Prostate gland (tissue), 2 donors: ENCODE results near the gene INTS2.

Source experiments
- CTCF ChIP-seq, 4 experiments: fragments of 200-600 bp in 2 of 4; fragments of 450-650 bp in 2 of 4; sonication (generic) in 2 of 4; IDR thresholded peaks; 1 replicate in 3 of 4; 2 replicates in 1 of 4; pipeline ENCODE4 v1.5.1; 2016 to 2019; ENCODE audit warnings: antibody characterized with exemption in 4 of 4, mild to moderate bottlenecking in 2 of 4, moderate library complexity in 2 of 4
- POLR2A ChIP-seq: fragments of 450-650 bp; IDR thresholded peaks from one replicate; pipeline ENCODE4 v1.6.1; 2016; ENCODE audit warnings: antibody characterized with exemption, mild to moderate bottlenecking
- POLR2AphosphoS5 ChIP-seq: sonication (generic); formaldehyde crosslinking; IDR thresholded peaks from one replicate; pipeline ENCODE4 v1.6.1; 2017; ENCODE audit warnings: antibody characterized with exemption

GRCh38 chr17:61878984-61879612 is 48.7 kb downstream of the INTS2 start:
- TF ChIP-seq CTCF (IDR thresholded peaks at IDR 0.05) (no peak), POLR2A (no peak), POLR2AphosphoS5 (no peak)
